Thoracic aorta (tissue), 2 donors: ENCODE data around the gene TAC4. TPM values are rescaled to one million over a fixed set of nuclear protein-coding genes. Genes with fewer than 3 reads are reported as not detected.

Experiments
- ATAC-seq: fragments of 150-250 bp; one replicate; pipeline ENCODE4 v1.8.0; 2017; ENCODE audit warnings: low read depth; ENCODE audit not compliant: insufficient number of reproducible peaks, low FRiP score
- DNase-seq: peaks from one replicate; pipeline ENCODE4 v3.0.0-alpha.2; 2020; ENCODE audit warnings: low spot score
- H3K27ac ChIP-seq, 2 donors: fragments of 200-600 bp; sonication (generic); 1 replicate in 1 of 2; 2 replicates in 1 of 2; pipeline ENCODE4 v1.5.1; 2016; ENCODE audit warnings: mild to moderate bottlenecking in 2 of 2, moderate library complexity in 2 of 2
- H3K27me3 ChIP-seq: fragments of 200-600 bp; sonication (generic); replicated peaks from 2 replicates; pipeline ENCODE4 v1.6.0; 2016; ENCODE audit warnings: mild to moderate bottlenecking; ENCODE audit not compliant: insufficient read depth
- H3K36me3 ChIP-seq: fragments of 200-600 bp; sonication (generic); one replicate; pipeline ENCODE4 v1.5.1; 2016
- H3K4me1 ChIP-seq, 2 donors: fragments of 200-600 bp; sonication (generic); 1 replicate in 1 of 2; 2 replicates in 1 of 2; pipeline versions ENCODE4 v1.5.1 to v1.6.0; 2016; ENCODE audit warnings: low read depth in 2 of 2, mild to moderate bottlenecking in 1 of 2; ENCODE audit not compliant: control insufficient read depth in 1 of 2
- H3K4me3 ChIP-seq: fragments of 200-600 bp; sonication (generic); 2 replicates; pipeline ENCODE4 v1.5.1; 2016; ENCODE audit warnings: mild to moderate bottlenecking
- H3K9me3 ChIP-seq: fragments of 200-600 bp; sonication (generic); 2 replicates; pipeline ENCODE4 v1.5.1; 2016
- CTCF ChIP-seq: fragments of 200-600 bp; sonication (generic); IDR thresholded peaks from one replicate; pipeline ENCODE4 v1.5.1; 2019; ENCODE audit warnings: antibody characterized with exemption
- total RNA-seq, 2 donors: library from RNA; depleted of rRNA; stranded (reverse); fragments of >200 nt; gene quantifications; one replicate each; pipeline versions ENCODE4 v1.1.0 to v1.2.3, GENCODE V29; 2016

Gene TAC4
- total RNA-seq, 2 donors from 2014 or later, result not detected

DNA sequence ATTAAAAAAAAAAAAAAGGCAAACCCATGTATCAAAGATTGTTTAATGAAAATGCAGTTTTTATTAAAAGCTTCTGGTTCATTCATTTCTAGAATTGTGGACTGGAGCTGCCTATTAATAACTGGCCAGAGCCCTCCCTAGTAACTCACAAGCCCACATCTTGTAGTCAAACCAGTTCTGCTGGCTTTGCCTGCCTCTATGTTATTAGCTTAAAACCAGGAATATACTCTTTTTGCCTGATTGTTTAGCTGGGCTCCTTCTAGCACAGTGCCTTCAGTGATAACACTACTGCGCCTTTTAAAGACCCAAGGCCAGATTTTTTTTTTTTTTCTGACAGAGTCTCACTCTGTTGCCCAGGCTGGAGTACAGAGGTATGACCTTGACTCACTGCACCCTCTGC lies 26.0 kb downstream of the TAC4 start:
- Histone ChIP-seq H3K27ac (no peak overlapping the region), H3K9me3 (no peaks in the 10 kb centered on the region), H3K4me1 (peaks cover 3 to 4% of the 10 kb centered on the region in 2 donors), H3K27me3 (no peaks in the 10 kb centered on the region), H3K4me3 (no peak overlapping the region), H3K36me3 (peaks cover 75% of the 10 kb centered on the region)
- ATAC-seq, result no peak
- DNase-seq, result no peak
- no peak for TF ChIP-seq CTCF

- no peak overlapping the region for H3K27ac ChIP-seq
- DNase-seq (no peak), ATAC-seq (no peak)
- H3K27me3 ChIP-seq, result no peaks in the 10 kb centered on the region
- no peak overlapping the region for H3K4me3 ChIP-seq
- no peak for TF ChIP-seq CTCF
- H3K9me3 ChIP-seq, result no peaks in the 10 kb centered on the region
- H3K4me1 ChIP-seq, result peaks cover 4 to 6% of the 10 kb centered on the region in 2 donors
- peaks cover 71% of the 10 kb centered on the region for H3K36me3 ChIP-seq
These were observed 26.4 kb downstream of the TAC4 start for GRCh38 chr17:49821466-49821865.

- no peak for TF ChIP-seq CTCF
- peaks cover 64% of the 10 kb centered on the region for H3K36me3 ChIP-seq
- no peak overlapping the region for H3K27ac ChIP-seq
- DNase-seq (no peak), ATAC-seq (no peak)
- no peak overlapping the region for H3K4me3 ChIP-seq
- H3K27me3 ChIP-seq, result no peaks in the 10 kb centered on the region
- H3K9me3 ChIP-seq, result no peaks in the 10 kb centered on the region
- H3K4me1 ChIP-seq, result peaks cover 4 to 13% of the 10 kb centered on the region in 2 donors
These were observed 27.1 kb downstream of the TAC4 start for GRCh38 chr17:49820773-49821172.

DNA sequence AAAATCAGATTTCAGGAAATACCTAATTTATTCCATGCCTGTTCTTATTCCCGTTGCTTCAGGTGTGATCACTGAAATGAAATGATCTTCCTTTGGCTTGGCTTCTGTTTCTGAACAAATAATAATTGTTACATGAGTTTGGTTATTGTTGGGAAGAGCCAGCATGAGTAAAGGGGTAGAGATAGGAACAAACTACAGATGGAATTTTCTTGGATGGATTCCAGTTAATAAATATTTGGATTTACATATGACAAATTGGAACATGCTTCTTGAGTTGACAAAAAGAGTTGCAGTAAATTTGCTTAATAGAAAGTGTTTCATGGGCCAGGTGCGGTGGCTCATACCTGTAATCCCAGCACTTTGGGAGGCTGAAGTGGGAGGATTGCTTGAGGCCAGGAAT lies 28.2 kb downstream of the TAC4 start:
- Histone ChIP-seq H3K27ac (no peak overlapping the region), H3K27me3 (no peaks in the 10 kb centered on the region), H3K9me3 (no peaks in the 10 kb centered on the region), H3K4me3 (no peak overlapping the region), H3K36me3 (peaks cover 58% of the 10 kb centered on the region), H3K4me1 (peaks cover 4 to 21% of the 10 kb centered on the region in 2 donors)
- ATAC-seq, result no peak
- no peak for DNase-seq
- no peak for TF ChIP-seq CTCF

DNA sequence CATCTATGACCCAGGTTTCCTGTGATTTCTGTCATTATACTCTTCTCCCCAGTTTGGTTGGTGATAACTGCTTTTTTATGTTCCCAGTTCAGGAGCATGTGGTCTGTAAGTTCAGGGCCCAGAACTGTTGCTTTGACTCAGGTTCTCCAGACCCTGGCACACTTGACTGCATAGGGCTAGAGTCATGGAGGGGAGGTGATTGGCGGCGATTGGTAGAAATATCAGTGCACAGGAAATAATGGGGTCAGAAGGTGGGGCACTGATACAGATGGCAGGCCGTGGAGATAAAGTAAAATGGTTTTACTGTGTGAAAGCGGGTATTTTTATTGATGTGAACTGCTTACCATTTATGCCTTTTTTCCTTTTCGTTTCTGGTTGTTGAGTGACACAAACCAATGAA lies 28.7 kb downstream of the TAC4 start:
- H3K4me1 ChIP-seq, result peaks cover 4 to 26% of the 10 kb centered on the region in 2 donors
- no peaks in the 10 kb centered on the region for H3K27me3 ChIP-seq
- H3K27ac ChIP-seq, result no peak overlapping the region
- no peak for DNase-seq
- H3K9me3 ChIP-seq, result no peaks in the 10 kb centered on the region
- H3K36me3 ChIP-seq, result peaks cover 56% of the 10 kb centered on the region
- H3K4me3 ChIP-seq, result no peak overlapping the region
- TF ChIP-seq CTCF, result no peak
- ATAC-seq, result no peak
